Activated CD8-positive, alpha-beta memory T cell treated with anti-CD3 and anti-CD28 coated beads for 36 hours (primary cell): ENCODE data around the gene BAIAP2. TPM values are rescaled to one million over a fixed set of nuclear protein-coding genes. Genes with fewer than 3 reads are reported as not detected.

Experiments
- CTCF ChIA-PET: fragments of 350-600 bp; sonication (Branson Sonifier 250); formaldehyde crosslinking; loops from one replicate; lab custom pipeline; 2021; ENCODE audit warnings: antibody characterized with exemption; lab: Charles Lee
- POLR2A ChIA-PET: fragments of 350-600 bp; sonication (Branson Sonifier 250); formaldehyde crosslinking; loops from one replicate; lab custom pipeline; 2021; ENCODE audit warnings: antibody characterized with exemption; lab: Charles Lee
- total RNA-seq, 2 experiments: library from RNA; stranded (reverse); gene quantifications; one replicate each; pipeline ENCODE4 v1.2.3, GENCODE V29; 2021

BAIAP2 gene
- total RNA-seq, 2 experiments from 2014 or later, result 5.8 to 6.3 TPM

GRCh38 chr17:81057079-81057730, 22.3 kb downstream of the BAIAP2 start:
- ChIA-PET CTCF (interaction anchor here (1.1 kb wide), 1 partner anchor 40 kb away, joined by 3 read pairs; no protein-coding TSS in a partner anchor), POLR2A (interaction anchor here (0.6 kb wide), 1 partner anchor 475 kb away, joined by 5 read pairs; no protein-coding TSS in a partner anchor)

GRCh38 chr17:81057777-81058176, 22.8 kb downstream of the BAIAP2 start:
- ChIA-PET CTCF (interaction anchor here (1.1 kb wide), 1 partner anchor 40 kb away, joined by 3 read pairs; no protein-coding TSS in a partner anchor), POLR2A (no interaction called here)

- CTCF ChIA-PET, result no interaction called here
- POLR2A ChIA-PET, result no interaction called here
Measured at GRCh38 chr17:81058263-81058871, 23.4 kb downstream of the BAIAP2 start.

- ChIA-PET POLR2A (no interaction called here), CTCF (no interaction called here)
Measured at GRCh38 chr17:81059026-81059425, 24.1 kb downstream of the BAIAP2 start.

- ChIA-PET POLR2A (no interaction called here), CTCF (no interaction called here)
Measured at GRCh38 chr17:81060416-81060815, 25.5 kb downstream of the BAIAP2 start.

- POLR2A ChIA-PET, result no interaction called here
- CTCF ChIA-PET, result no interaction called here
Measured at GRCh38 chr17:81061027-81061735, 26.2 kb downstream of the BAIAP2 start.

- POLR2A ChIA-PET, result interaction anchor here (0.7 kb wide), 1 partner anchor 464 kb away, joined by 3 read pairs; no protein-coding TSS in a partner anchor
- CTCF ChIA-PET, result no interaction called here
Measured at GRCh38 chr17:81062014-81062780, 27.2 kb downstream of the BAIAP2 start.

- CTCF ChIA-PET, result interaction anchor here (1.6 kb wide), 1 partner anchor 38 kb away, joined by 4 read pairs; no protein-coding TSS in a partner anchor
- POLR2A ChIA-PET, result interaction anchor here (0.7 kb wide), 1 partner anchor 465 kb away, joined by 3 read pairs; no protein-coding TSS in a partner anchor
Measured at GRCh38 chr17:81063106-81064093, 28.4 kb downstream of the BAIAP2 start.

- CTCF ChIA-PET, result interaction anchor here (1.6 kb wide), 1 partner anchor 37 kb away, joined by 4 read pairs; no protein-coding TSS in a partner anchor
- POLR2A ChIA-PET, result no interaction called here
Measured at GRCh38 chr17:81064678-81065475, 29.9 kb downstream of the BAIAP2 start.

- POLR2A ChIA-PET, result no interaction called here
- CTCF ChIA-PET, result interaction anchor here (1.6 kb wide), 1 partner anchor 36 kb away, joined by 4 read pairs; no protein-coding TSS in a partner anchor
Measured at GRCh38 chr17:81065500-81065899, 30.5 kb downstream of the BAIAP2 start.

GRCh38 chr17:81066072-81066471, 31.1 kb downstream of the BAIAP2 start:
- CTCF ChIA-PET, result no interaction called here

GRCh38 chr17:81066771-81067315, 31.9 kb downstream of the BAIAP2 start:
- CTCF ChIA-PET, result no interaction called here
- POLR2A ChIA-PET, result no interaction called here

More at GRCh38 chr17:81066072-81066471, 31.1 kb downstream of the BAIAP2 start:
- POLR2A ChIA-PET, result no interaction called here

- CTCF ChIA-PET, result no interaction called here
Measured at GRCh38 chr17:81067391-81067811, 32.5 kb downstream of the BAIAP2 start.

GRCh38 chr17:81068411-81069134, 33.6 kb downstream of the BAIAP2 start:
- POLR2A ChIA-PET, result no interaction called here

More at GRCh38 chr17:81067391-81067811, 32.5 kb downstream of the BAIAP2 start:
- POLR2A ChIA-PET, result no interaction called here

GRCh38 chr17:81069135-81069645, 34.2 kb downstream of the BAIAP2 start:
- ChIA-PET CTCF (no interaction called here), POLR2A (no interaction called here)

More at GRCh38 chr17:81068411-81069134, 33.6 kb downstream of the BAIAP2 start:
- CTCF ChIA-PET, result no interaction called here
